Measurements from ENCODE around the gene MYZAP. TPM values are rescaled to one million over a fixed set of nuclear protein-coding genes. Genes with fewer than 3 reads are reported as not detected.

Gene MYZAP
- total RNA-seq, 1 experiment from 2014 or later, result 0.63 TPM

GRCh38 chr15:57589754-57590153 is 1.9 kb upstream of the MYZAP start:
- no peak overlapping the region for H2BK120ac ChIP-seq (ENCODE audit: low read depth, low read length, poor library complexity, severe bottlenecking)
- H4K5ac ChIP-seq (ENCODE audit: insufficient read length, low read depth, low read length), result no peak overlapping the region
- H2AFZ ChIP-seq (ENCODE audit: low read length), result no peak overlapping the region
- TF ChIP-seq CTCF (conservative IDR thresholded peaks at IDR 0.05), result no peak
- no peak overlapping the region for H3K18ac ChIP-seq (ENCODE audit: insufficient read length, low read depth, low read length)
- Mint-ChIP-seq H3K4me1 (peaks cover 10 to 11% of the 10 kb centered on the region in 2 experiments), H3K4me3 (no peak overlapping the region; a peak in 1 of 5 replicates), H3K36me3 (ENCODE audit: insufficient read depth in 1 of 3, low read depth in 3 of 3) (no peaks in the 10 kb centered on the region), H3K27me3 (ENCODE audit: low read depth) (peaks cover 55% of the 10 kb centered on the region), H3K9me3 (no peaks in the 10 kb centered on the region), H3K27ac (no peak overlapping the region)
- no peaks in the 10 kb centered on the region for H4K20me1 ChIP-seq (ENCODE audit: control insufficient read depth, insufficient read depth, insufficient read length)
- H2BK12ac ChIP-seq (ENCODE audit: insufficient read length, low read depth, low read length), result no peak overlapping the region
- no peaks in the 10 kb centered on the region for H3K9me3 ChIP-seq (ENCODE audit: control insufficient read depth, low read depth, low read length)
- WGBS (ENCODE audit: extremely low coverage, insufficient read length, low lambda C conversion rate), result no CpG with 5 or more reads among the region's 2 CpGs
- no peak overlapping the region for H3K14ac ChIP-seq (ENCODE audit: insufficient read depth, low read length)
- no peak overlapping the region for H4K91ac ChIP-seq (ENCODE audit: insufficient read length, low read depth, low read length)
- H2BK15ac ChIP-seq (ENCODE audit: low read depth, low read length), result no peak overlapping the region
- no peak overlapping the region for H3K56ac ChIP-seq (ENCODE audit: insufficient read length, low read depth, low read length)
- H3K27me3 ChIP-seq (ENCODE audit: insufficient read depth, low read length), result no peaks in the 10 kb centered on the region
- H3K79me2 ChIP-seq (ENCODE audit: insufficient read depth, low read length), result no peaks in the 10 kb centered on the region
- no peaks in the 10 kb centered on the region for H3K79me1 ChIP-seq (ENCODE audit: insufficient read depth, low read depth, low read length, poor library complexity, severe bottlenecking)
- no peak overlapping the region for H3K23ac ChIP-seq (ENCODE audit: insufficient read length, low read depth, low read length)
- H2BK20ac ChIP-seq (ENCODE audit: low read depth, low read length, poor library complexity, severe bottlenecking), result no peak overlapping the region
- H3K4me2 ChIP-seq (ENCODE audit: insufficient read depth, insufficient read length, low read length), result no peak overlapping the region
- H4K8ac ChIP-seq (replicated peaks; ENCODE audit: insufficient read length, low read depth, low read length), result no peak overlapping the region
- no peaks in the 10 kb centered on the region for H3K4me1 ChIP-seq (ENCODE audit: insufficient read depth, low read length)
- H3K27ac ChIP-seq (ENCODE audit: insufficient read length, low read depth, low read length), result no peak overlapping the region
- peaks cover 3% of the 10 kb centered on the region for H3K23me2 ChIP-seq (ENCODE audit: insufficient read length, low read depth, low read length, poor library complexity, severe bottlenecking)
- no peak for DNase-seq
- no peak overlapping the region for H2AK5ac ChIP-seq (ENCODE audit: insufficient read length, low read length)
- H3K9ac ChIP-seq (ENCODE audit: extremely low read depth, insufficient read length, low read length), result no peak overlapping the region
- no peak overlapping the region for H3K4ac ChIP-seq (ENCODE audit: low read depth, low read length)
- H3T11ph ChIP-seq (ENCODE audit: low read length), result no peak overlapping the region
- H2BK5ac ChIP-seq (ENCODE audit: insufficient read length, low read length), result no peak overlapping the region
